Activated CD8-positive, alpha-beta T cell treated with anti-CD3 and anti-CD28 coated beads for 36 hours (primary cell): ENCODE results near the gene CD163L1. TPM values are rescaled to one million over a fixed set of nuclear protein-coding genes. Genes with fewer than 3 reads are reported as not detected.

Experiments used
- ATAC-seq: fragments of 200-7000 bp; cut with Tn5 transposase; one replicate; pipeline ENCODE4 v1.10.0; 2021; ENCODE audit warnings: mild to moderate bottlenecking, moderate library complexity
- CTCF ChIA-PET: fragments of 350-600 bp; sonication (Branson Sonifier 250); formaldehyde crosslinking; loops from one replicate; lab custom pipeline; 2021; ENCODE audit warnings: antibody characterized with exemption; lab: Charles Lee
- POLR2A ChIA-PET: fragments of 350-600 bp; sonication (Branson Sonifier 250); formaldehyde crosslinking; loops from one replicate; lab custom pipeline; 2021; ENCODE audit warnings: antibody characterized with exemption; lab: Charles Lee
- DNase-seq: peaks from one replicate; pipeline ENCODE4 v3.0.0-alpha.2; 2020
- H3K27ac Mint-ChIP-seq: one replicate; pipeline ENCODE4 v1.8.0; 2021; ENCODE audit warnings: mild to moderate bottlenecking, mixed read lengths
- H3K27me3 Mint-ChIP-seq: one replicate; pipeline ENCODE4 v1.8.0; 2021; ENCODE audit warnings: mixed read lengths
- H3K36me3 Mint-ChIP-seq: one replicate; pipeline ENCODE4 v1.8.0; 2021; ENCODE audit warnings: low read depth, mixed read lengths
- H3K4me1 Mint-ChIP-seq: one replicate; pipeline ENCODE4 v1.8.0; 2021; ENCODE audit warnings: low read depth, mixed read lengths
- H3K4me3 Mint-ChIP-seq: one replicate; pipeline ENCODE4 v1.8.0; 2021; ENCODE audit warnings: mild to moderate bottlenecking, moderate library complexity, mixed read lengths
- H3K9me3 Mint-ChIP-seq: one replicate; pipeline ENCODE4 v1.8.0; 2021; ENCODE audit warnings: mixed read lengths
- intact Hi-C: fragments of 100-400 bp; cut with micrococcal nuclease; formaldehyde crosslinking; loops from one replicate; pipeline ENCODE4 v1.10.0; 2022
- total RNA-seq, 2 experiments: library from RNA; stranded (reverse); gene quantifications; one replicate each; pipeline ENCODE4 v1.2.3, GENCODE V29; 2021
- TF ChIP-seq, protein P1 (sequence below): fragments of 200-600 bp; IDR thresholded peaks from one replicate; pipeline ENCODE4 v1.8.0; 2022; ENCODE audit warnings: antibody characterized with exemption, mild to moderate bottlenecking

CD163L1 gene
- total RNA-seq, 2 experiments from 2014 or later, result not detected

DNA sequence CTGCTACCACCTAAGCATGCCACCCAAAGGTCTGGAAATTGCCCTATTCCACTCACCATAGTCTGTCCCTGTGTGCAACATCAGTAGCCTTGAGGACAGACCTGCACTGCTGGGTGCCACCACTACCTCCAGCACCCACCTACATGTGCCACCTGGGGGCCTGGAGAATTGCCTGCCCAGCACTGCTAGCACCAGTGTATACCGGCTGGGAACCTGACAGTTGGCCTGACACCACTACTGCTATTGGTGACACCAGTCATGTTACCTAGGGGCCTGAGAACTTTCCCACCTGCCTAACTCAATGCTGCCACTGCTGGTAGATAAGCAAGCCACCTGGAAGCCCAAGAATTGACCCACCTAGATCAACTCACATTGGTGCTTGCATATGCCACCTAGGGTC, 60.8 kb downstream of the CD163L1 start:
- POLR2A ChIA-PET, result no interaction called here
- no peak overlapping the region for H3K4me3 Mint-ChIP-seq
- no peaks in the 10 kb centered on the region for H3K36me3 Mint-ChIP-seq
- intact Hi-C loops, result no loop called here
- peaks cover 8% of the 10 kb centered on the region for H3K27me3 Mint-ChIP-seq
- DNase-seq, result no peak
- H3K27ac Mint-ChIP-seq, result no peak overlapping the region
- TF ChIP-seq, protein P1, sequence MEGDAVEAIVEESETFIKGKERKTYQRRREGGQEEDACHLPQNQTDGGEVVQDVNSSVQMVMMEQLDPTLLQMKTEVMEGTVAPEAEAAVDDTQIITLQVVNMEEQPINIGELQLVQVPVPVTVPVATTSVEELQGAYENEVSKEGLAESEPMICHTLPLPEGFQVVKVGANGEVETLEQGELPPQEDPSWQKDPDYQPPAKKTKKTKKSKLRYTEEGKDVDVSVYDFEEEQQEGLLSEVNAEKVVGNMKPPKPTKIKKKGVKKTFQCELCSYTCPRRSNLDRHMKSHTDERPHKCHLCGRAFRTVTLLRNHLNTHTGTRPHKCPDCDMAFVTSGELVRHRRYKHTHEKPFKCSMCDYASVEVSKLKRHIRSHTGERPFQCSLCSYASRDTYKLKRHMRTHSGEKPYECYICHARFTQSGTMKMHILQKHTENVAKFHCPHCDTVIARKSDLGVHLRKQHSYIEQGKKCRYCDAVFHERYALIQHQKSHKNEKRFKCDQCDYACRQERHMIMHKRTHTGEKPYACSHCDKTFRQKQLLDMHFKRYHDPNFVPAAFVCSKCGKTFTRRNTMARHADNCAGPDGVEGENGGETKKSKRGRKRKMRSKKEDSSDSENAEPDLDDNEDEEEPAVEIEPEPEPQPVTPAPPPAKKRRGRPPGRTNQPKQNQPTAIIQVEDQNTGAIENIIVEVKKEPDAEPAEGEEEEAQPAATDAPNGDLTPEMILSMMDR, result no peak
- no peak for ATAC-seq
- CTCF ChIA-PET, result no interaction called here
- peaks cover 5% of the 10 kb centered on the region for H3K9me3 Mint-ChIP-seq
- H3K4me1 Mint-ChIP-seq, result no peaks in the 10 kb centered on the region

DNA sequence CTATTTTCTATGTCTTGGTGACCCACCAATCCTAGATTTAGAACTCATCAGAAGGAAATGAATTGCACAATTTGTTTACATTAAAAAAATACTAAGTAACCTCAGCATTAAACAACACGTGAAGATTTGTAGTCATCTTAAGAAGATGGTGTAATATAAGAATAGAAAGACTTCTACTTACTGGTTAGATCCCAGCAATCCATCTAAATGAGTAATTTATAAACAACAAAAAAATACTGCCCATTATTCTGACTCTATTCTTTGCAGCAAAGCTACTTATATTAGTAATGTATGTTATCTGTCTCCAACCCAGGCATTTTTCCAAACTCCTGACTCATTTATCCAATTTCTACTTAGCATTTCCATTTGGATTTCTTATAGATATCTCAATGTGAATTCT, 67.8 kb downstream of the CD163L1 start:
- CTCF ChIA-PET, result no interaction called here

GRCh38 chr12:7375145-7375543, 68.8 kb downstream of the CD163L1 start:
- POLR2A ChIA-PET, result no interaction called here
- no peaks in the 10 kb centered on the region for H3K36me3 Mint-ChIP-seq
- no peak for ATAC-seq
- H3K4me1 Mint-ChIP-seq, result no peaks in the 10 kb centered on the region
- no peak overlapping the region for H3K27ac Mint-ChIP-seq
- TF ChIP-seq, protein P1, result no peak
- intact Hi-C loops, result no loop called here
- no peak overlapping the region for H3K4me3 Mint-ChIP-seq
- CTCF ChIA-PET, result no interaction called here
- peaks cover 17% of the 10 kb centered on the region for H3K27me3 Mint-ChIP-seq
- DNase-seq, result no peak
- H3K9me3 Mint-ChIP-seq, result peaks cover 2% of the 10 kb centered on the region

More for the DNA sequence above, 67.8 kb downstream of the CD163L1 start:
- H3K36me3 Mint-ChIP-seq, result no peaks in the 10 kb centered on the region
- TF ChIP-seq, protein P1, result no peak
- POLR2A ChIA-PET, result no interaction called here
- no peak overlapping the region for H3K27ac Mint-ChIP-seq
- H3K27me3 Mint-ChIP-seq, result peaks cover 16% of the 10 kb centered on the region
- intact Hi-C loops, result no loop called here
- H3K4me1 Mint-ChIP-seq, result no peaks in the 10 kb centered on the region
- H3K4me3 Mint-ChIP-seq, result no peak overlapping the region
- DNase-seq (no peak), ATAC-seq (no peak)
- H3K9me3 Mint-ChIP-seq, result no peaks in the 10 kb centered on the region

GRCh38 chr12:7374423-7375144, 69.4 kb downstream of the CD163L1 start:
- Mint-ChIP-seq H3K27ac (no peak overlapping the region), H3K27me3 (peaks cover 19% of the 10 kb centered on the region), H3K4me3 (no peak overlapping the region), H3K36me3 (no peaks in the 10 kb centered on the region), H3K4me1 (no peaks in the 10 kb centered on the region), H3K9me3 (peaks cover 2% of the 10 kb centered on the region)
- DNase-seq (peak; percentile 52), ATAC-seq (peak; percentile 51)
- intact Hi-C loops, result no loop called here
- POLR2A ChIA-PET, result no interaction called here
- TF ChIP-seq, protein P1, result peak; percentile 29
- CTCF ChIA-PET, result no interaction called here

DNA sequence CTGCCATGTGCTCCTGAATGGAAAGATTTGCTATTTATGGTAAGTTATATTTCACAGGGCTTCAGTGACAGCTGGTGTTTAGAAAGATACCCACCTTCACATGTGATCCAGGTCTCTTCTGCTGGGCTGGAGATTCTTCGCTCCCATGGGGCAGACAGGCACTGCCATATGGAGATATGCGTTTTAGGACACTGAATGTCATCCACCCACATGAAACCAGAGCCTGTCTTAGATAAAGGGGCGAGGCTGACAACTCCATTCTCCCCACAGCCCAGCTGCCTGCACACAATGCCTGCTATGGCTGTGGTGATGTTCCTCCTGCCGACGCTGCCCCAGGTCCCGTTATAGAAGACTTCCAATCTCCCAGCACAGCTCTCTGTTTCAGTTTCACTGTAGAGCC, 70.7 kb downstream of the CD163L1 start:
- H3K36me3 Mint-ChIP-seq, result no peaks in the 10 kb centered on the region
- peaks cover 2% of the 10 kb centered on the region for H3K9me3 Mint-ChIP-seq
- intact Hi-C loops, result no loop called here
- ATAC-seq (no peak), DNase-seq (no peak)
- POLR2A ChIA-PET, result no interaction called here
- no peaks in the 10 kb centered on the region for H3K4me1 Mint-ChIP-seq
- peaks cover 15% of the 10 kb centered on the region for H3K27me3 Mint-ChIP-seq
- TF ChIP-seq, protein P1, result no peak
- no peak overlapping the region for H3K27ac Mint-ChIP-seq
- H3K4me3 Mint-ChIP-seq, result no peak overlapping the region
- CTCF ChIA-PET, result interaction anchor here (1.0 kb wide), 1 partner anchor 267 kb away, joined by 4 read pairs; no protein-coding TSS in a partner anchor
